SW 1271 (cell line): ENCODE data around the gene CLCNKB.

Source experiments
- DNase-seq, 2 experiments: peaks; one replicate each; lab custom pipeline; 2025; lab: John Stamatoyannopoulos, UW

CLCNKB gene

GRCh38 chr1:16095447-16095846 is 51.9 kb downstream of the CLCNKB start:
- no peak for DNase-seq

- DNase-seq, result no peak
Observed at GRCh38 chr1:16099412-16099811, 55.8 kb downstream of the CLCNKB start.

- no peak for DNase-seq
Observed at GRCh38 chr1:16101623-16102022, 58.0 kb downstream of the CLCNKB start.
